ENCODE measurements around the gene WDPCP.
"Not testable (repeated sequence)": the region's sequence is repeated elsewhere in the genome, so short reads cannot be mapped to it uniquely, and the experiment has no call there.

The WDPCP gene

GRCh38 chr2:63589148-63589958, 1.1 kb upstream of the WDPCP start:
- no peak for DNase-seq

GRCh38 chr2:63587814-63588384, 378 bp downstream of the WDPCP start:
- DNase-seq, result no peak

GRCh38 chr2:63582873-63583272, 5.4 kb downstream of the WDPCP start:
- no peak for DNase-seq

GRCh38 chr2:63581298-63581961, 6.8 kb downstream of the WDPCP start:
- DNase-seq, result no peak

- DNase-seq, result no peak
Observed at GRCh38 chr2:63580651-63581297, 7.5 kb downstream of the WDPCP start.

- no peak for DNase-seq
Observed at GRCh38 chr2:63578767-63579166, 9.5 kb downstream of the WDPCP start.

- DNase-seq, result no peak
Observed at GRCh38 chr2:63576546-63576945, 11.7 kb downstream of the WDPCP start.

- DNase-seq, result not testable (repeated sequence)
Observed at GRCh38 chr2:63573726-63574345, 14.4 kb downstream of the WDPCP start.

GRCh38 chr2:63573026-63573425, 15.3 kb downstream of the WDPCP start:
- DNase-seq, result not testable (repeated sequence)

- DNase-seq, result no peak
Observed at GRCh38 chr2:63572001-63572400, 16.3 kb downstream of the WDPCP start.

GRCh38 chr2:63571291-63571690, 17.0 kb downstream of the WDPCP start:
- no peak for DNase-seq

GRCh38 chr2:63569740-63570139, 18.5 kb downstream of the WDPCP start:
- DNase-seq, result no peak

- DNase-seq, result no peak
Observed at GRCh38 chr2:63562751-63563150, 25.5 kb downstream of the WDPCP start.

- not testable (repeated sequence) for DNase-seq
Observed at GRCh38 chr2:63558922-63559321, 29.4 kb downstream of the WDPCP start.

GRCh38 chr2:63557819-63558218, 30.5 kb downstream of the WDPCP start:
- not testable (repeated sequence) for DNase-seq

- DNase-seq, result no peak
Observed at GRCh38 chr2:63555931-63556330, 32.3 kb downstream of the WDPCP start.

GRCh38 chr2:63555299-63555698, 33.0 kb downstream of the WDPCP start:
- no peak for DNase-seq

- no peak for DNase-seq
Observed at GRCh38 chr2:63553049-63553448, 35.2 kb downstream of the WDPCP start.

GRCh38 chr2:63545023-63545422, 43.3 kb downstream of the WDPCP start:
- no peak for DNase-seq

GRCh38 chr2:63544017-63544627, 44.2 kb downstream of the WDPCP start:
- no peak for DNase-seq

- no peak for DNase-seq
Observed at GRCh38 chr2:63539416-63540162, 48.7 kb downstream of the WDPCP start.

- no peak for DNase-seq
Observed at GRCh38 chr2:63538390-63538789, 49.9 kb downstream of the WDPCP start.

Measured in CD4-positive, alpha-beta T cell treated with Interleukin-4 for 4 hours (primary cell).